IgD-negative memory B cell (primary cell): Measurements from ENCODE around the gene SNRNP70. TPM values are rescaled to one million over a fixed set of nuclear protein-coding genes. Genes with fewer than 3 reads are reported as not detected.

ENCODE experiments used
- H3K27ac Mint-ChIP-seq, 3 donors: one replicate each; pipeline ENCODE4 v1.8.0; 2020 to 2022; ENCODE audit warnings: mild to moderate bottlenecking in 3 of 3, mixed read lengths in 3 of 3, moderate library complexity in 1 of 3
- H3K27me3 Mint-ChIP-seq: one replicate; pipeline ENCODE4 v1.8.0; 2021; ENCODE audit warnings: mixed read lengths
- H3K36me3 Mint-ChIP-seq: one replicate; pipeline ENCODE4 v1.8.0; 2020; ENCODE audit warnings: mild to moderate bottlenecking, mixed read lengths
- H3K4me1 Mint-ChIP-seq, 3 donors: one replicate each; pipeline ENCODE4 v1.8.0; 2020 to 2022; ENCODE audit warnings: mixed read lengths in 3 of 3, mild to moderate bottlenecking in 1 of 3
- H3K4me3 Mint-ChIP-seq, 4 donors: one replicate each; pipeline ENCODE4 v1.8.0; 2020 to 2022; ENCODE audit warnings: mild to moderate bottlenecking in 4 of 4, mixed read lengths in 4 of 4, moderate library complexity in 3 of 4
- H3K9me3 Mint-ChIP-seq, 3 donors: one replicate each; pipeline ENCODE4 v1.8.0; 2020 to 2021; ENCODE audit warnings: mixed read lengths in 3 of 3, mild to moderate bottlenecking in 1 of 3
- polyA plus RNA-seq: library from polyadenylated mRNA; unstranded; fragments of 300-500 nt; fragmentation: Illumina TruSeq; gene quantifications from one replicate; pipeline ENCODE4 v1.2.3, GENCODE V29; 2021

The SNRNP70 gene
- polyA plus RNA-seq, 1 donor from 2014 or later: 67.0 TPM

DNA sequence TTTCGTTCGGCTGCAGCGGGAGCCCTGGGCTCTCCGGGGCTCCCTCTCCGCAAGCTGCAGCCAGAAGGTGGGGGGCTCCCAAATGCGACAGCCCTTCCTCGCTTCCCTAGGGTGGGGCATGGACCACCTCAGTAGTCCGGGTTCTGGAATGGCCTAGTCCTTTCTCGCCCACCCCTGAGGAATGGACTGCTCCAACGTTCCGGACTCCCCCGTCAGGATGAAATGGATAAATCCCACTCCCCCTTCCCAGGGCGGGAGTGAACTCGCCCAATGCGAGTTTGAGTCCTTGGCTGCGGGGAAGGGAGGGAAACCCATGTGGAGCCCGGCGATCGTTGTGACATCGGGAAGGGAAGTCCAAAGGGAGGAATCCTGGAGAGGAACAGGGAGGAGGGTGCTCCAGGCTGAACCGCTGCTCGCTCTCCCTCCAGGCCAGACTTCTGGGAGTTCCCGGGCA is 64.4 kb downstream of the SNRNP70 start:
- no peaks in the 10 kb centered on the region for H3K36me3 Mint-ChIP-seq
- peaks cover 3 to 8% (median 8%) of the 10 kb centered on the region in 3 donors for H3K9me3 Mint-ChIP-seq
- H3K4me3 Mint-ChIP-seq: peak overlapping the region; percentile 67 to 89 (median 84)
- peak overlapping the region in 1 of 3 donors; percentile 86 for H3K27ac Mint-ChIP-seq
- H3K27me3 Mint-ChIP-seq: peaks cover 51% of the 10 kb centered on the region
- H3K4me1 Mint-ChIP-seq: peaks cover 8 to 19% (median 14%) of the 10 kb centered on the region in 3 donors

DNA sequence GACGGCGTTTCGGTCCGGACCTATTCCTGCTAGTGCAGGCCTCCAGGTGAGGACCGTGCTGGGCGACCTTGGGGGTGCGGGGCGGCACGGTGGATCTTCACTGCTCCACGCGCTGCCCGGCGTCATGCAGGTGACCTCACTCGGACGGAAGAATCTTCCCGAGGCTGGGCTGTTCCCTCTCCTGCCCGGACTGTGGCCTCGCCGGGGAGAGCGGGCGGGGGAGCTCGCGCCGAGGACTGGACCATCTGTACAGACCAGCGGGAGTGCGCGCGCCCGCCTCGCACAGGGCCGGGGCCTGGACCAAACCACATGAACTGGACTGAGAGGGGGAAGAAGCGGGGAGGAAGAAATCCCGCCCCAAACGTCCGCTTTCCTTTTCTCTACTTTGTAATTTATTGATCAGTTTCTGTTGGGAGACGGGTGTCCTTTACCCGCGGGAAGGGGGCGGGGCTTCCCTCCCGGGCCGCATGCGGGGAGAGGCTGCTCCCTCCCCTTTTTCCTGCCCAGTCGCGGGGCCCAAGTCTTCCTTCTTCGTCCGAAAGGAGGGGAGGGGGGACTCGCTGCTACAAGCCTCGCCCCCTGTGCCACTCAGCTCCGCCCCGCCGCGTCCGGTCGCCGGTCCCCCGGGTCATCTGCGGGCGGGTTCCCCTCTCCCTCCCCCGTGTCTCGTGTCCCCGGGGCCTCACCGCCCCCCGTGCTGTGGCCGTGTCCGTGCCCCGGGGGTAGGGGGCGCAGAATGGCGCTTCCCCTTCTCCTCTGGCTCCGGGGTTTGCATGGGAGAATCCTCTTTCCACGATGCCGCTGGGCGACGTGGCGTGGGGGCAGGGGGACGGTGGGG is 65.1 kb downstream of the SNRNP70 start:
- H3K27me3 Mint-ChIP-seq: peaks cover 49% of the 10 kb centered on the region
- H3K36me3 Mint-ChIP-seq: no peaks in the 10 kb centered on the region
- peaks cover 8 to 18% (median 12%) of the 10 kb centered on the region in 3 donors for H3K4me1 Mint-ChIP-seq
- peak overlapping the region; percentile 67 to 89 (median 84) for H3K4me3 Mint-ChIP-seq
- H3K9me3 Mint-ChIP-seq: peaks cover 3 to 8% (median 8%) of the 10 kb centered on the region in 3 donors
- H3K27ac Mint-ChIP-seq: no peak overlapping the region

DNA sequence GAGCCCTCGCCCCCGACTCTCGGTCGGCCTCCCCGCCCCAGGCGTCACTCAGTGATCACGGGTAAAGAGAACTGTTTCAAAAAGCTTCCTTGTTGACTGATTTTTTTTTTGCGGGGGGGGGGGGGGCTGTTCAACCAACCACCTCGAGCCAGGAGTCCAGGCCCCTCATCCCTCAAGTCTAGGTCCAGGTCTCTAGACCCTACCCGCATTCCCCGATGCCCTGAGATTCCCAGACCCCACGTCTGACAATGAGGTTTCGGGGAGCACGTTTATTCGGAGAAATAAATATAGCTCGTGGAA is 65.6 kb downstream of the SNRNP70 start:
- Mint-ChIP-seq H3K4me1 (peaks cover 8 to 13% (median 8%) of the 10 kb centered on the region in 3 donors), H3K9me3 (peaks cover 3 to 8% (median 8%) of the 10 kb centered on the region in 3 donors), H3K4me3 (peak overlapping the region; percentile 52 to 89 (median 76)), H3K27ac (no peak overlapping the region), H3K27me3 (peaks cover 45% of the 10 kb centered on the region), H3K36me3 (no peaks in the 10 kb centered on the region)

DNA sequence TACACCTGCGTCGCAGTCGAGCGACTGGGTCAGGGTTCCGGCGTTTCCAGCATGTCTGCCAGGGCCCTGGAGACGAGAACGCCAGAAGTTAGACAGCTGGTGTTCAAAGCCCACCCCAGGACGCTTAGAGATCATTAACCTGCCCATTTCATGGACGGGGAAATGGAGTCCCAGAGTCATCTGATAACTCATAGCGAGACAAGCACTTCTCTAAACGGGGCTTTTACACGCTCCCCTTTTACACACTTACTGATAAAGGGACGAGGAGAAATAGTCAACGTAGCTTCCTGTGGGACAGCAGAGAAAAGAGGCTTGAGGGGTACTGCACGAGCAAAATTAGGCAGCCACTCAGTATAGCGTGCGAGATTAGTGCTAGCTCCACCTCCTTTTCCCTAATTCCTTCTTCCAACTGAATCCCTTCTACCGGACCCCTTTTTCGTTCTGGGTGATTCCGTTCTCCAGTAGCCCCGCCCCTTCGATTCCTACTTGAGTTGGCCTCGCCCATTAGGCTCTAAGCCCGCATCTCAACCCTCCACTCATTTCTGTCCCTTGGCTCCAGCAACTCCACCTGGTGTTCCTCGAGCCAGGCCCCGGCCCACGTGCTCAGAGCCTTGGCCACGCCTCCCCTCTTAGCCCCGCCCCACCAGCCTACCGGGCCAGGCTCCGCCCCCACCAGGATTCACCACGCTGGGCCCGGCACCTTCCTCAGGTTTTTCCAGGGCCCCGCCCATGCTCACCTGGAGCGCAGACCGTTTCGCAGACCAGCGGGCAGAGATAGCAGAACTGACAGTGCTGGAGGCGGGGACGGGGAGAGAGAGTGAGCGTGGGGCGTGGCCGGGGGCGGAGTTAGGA is 66.2 kb downstream of the SNRNP70 start:
- Mint-ChIP-seq H3K9me3 (peaks cover 3 to 8% (median 8%) of the 10 kb centered on the region in 3 donors), H3K4me1 (peaks cover 7 to 12% (median 8%) of the 10 kb centered on the region in 3 donors), H3K27ac (no peak overlapping the region), H3K4me3 (peak overlapping the region; percentile 65 to 87 (median 76)), H3K27me3 (peaks cover 46% of the 10 kb centered on the region), H3K36me3 (no peaks in the 10 kb centered on the region)

DNA sequence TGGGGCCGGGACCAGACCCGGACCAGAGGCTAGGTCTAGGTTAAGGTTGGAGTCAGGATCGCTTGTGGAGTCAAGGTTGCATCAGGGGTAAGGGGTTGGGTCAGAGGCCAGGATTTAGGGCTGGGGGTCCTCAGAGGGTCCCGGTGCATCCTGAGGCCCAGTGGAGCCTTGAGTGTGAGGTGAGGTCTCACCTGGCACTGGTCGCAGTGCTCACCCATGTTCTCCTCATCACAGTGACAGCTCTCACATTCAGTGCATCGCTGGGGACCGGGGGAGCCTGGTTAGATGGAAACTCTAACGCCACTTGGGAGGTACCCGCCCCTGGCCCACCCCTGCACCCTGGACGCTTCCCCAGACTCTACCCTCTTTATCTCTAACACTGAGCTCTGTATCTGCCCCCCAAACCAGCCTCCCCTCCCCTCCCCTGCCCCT is 66.9 kb downstream of the SNRNP70 start:
- H3K27me3 Mint-ChIP-seq: peaks cover 41% of the 10 kb centered on the region
- H3K36me3 Mint-ChIP-seq: no peaks in the 10 kb centered on the region
- no peak overlapping the region for H3K27ac Mint-ChIP-seq
- peaks cover 3 to 8% (median 8%) of the 10 kb centered on the region in 3 donors for H3K9me3 Mint-ChIP-seq
- peak overlapping the region in 3 of 4 donors; percentile 66 to 76 (median 72) for H3K4me3 Mint-ChIP-seq
- peaks cover 7 to 12% (median 8%) of the 10 kb centered on the region in 3 donors for H3K4me1 Mint-ChIP-seq

DNA sequence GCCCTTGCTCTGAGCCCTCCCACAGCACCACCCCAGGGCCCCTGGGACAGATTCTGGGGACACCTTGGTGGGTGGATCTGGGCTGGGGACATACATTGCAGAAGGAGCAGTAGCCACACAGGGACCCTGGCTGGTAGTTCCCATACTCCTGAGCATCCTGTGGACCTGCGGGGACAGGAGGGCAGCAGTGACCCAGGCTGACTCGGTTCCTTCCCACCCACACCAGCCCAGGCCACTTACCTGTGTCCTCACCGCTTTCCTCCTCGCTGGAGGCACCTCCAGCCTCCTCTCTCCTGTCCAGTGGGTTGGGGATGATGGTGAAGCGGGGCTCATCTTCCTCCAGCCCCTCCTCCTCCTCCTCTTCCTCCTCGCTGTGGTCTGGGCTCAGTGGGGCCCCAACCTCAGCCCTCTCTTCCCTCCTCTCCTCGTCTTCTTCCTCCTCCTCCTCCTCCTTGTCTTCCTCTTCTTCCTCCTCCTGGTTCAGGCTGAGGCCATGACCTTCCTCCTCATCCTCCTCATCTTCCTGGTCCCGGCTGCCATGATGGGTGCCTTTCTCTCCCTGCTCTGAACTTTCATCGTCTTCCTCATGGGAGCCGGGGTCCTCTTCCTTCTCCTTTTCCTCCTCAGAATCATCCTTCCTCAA is 68.0 kb downstream of the SNRNP70 start:
- peaks cover 39% of the 10 kb centered on the region for H3K27me3 Mint-ChIP-seq
- H3K9me3 Mint-ChIP-seq: peaks cover 3 to 8% (median 7%) of the 10 kb centered on the region in 3 donors
- H3K27ac Mint-ChIP-seq: peak overlapping the region in 1 of 3 donors; percentile 33
- H3K4me1 Mint-ChIP-seq: peaks cover 9 to 12% (median 10%) of the 10 kb centered on the region in 3 donors
- H3K36me3 Mint-ChIP-seq: no peaks in the 10 kb centered on the region
- peak overlapping the region in 2 of 4 donors; percentile 36 to 69 for H3K4me3 Mint-ChIP-seq

DNA sequence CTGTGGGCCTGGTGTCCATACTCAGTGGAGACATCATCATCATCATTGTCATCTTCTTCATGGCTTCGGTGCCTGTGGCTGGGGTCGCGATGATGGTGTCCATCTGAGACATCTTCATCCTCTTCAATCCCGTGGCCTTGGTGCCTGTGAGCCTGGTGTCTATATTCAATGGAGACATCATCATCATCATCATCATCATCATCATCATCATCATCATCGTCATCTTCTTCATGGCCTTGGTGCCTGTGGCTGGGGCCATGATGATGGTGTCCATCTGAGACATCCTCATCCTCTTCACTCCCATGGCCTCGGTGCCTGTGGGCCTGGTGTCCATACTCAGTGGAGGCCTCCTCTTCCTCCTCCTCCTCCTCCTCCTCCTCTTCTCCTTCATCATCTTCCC is 69.0 kb downstream of the SNRNP70 start:
- Mint-ChIP-seq H3K36me3 (no peaks in the 10 kb centered on the region), H3K27me3 (peaks cover 34% of the 10 kb centered on the region), H3K4me3 (peak overlapping the region in 1 of 4 donors; percentile 36), H3K4me1 (peaks cover 8 to 10% (median 9%) of the 10 kb centered on the region in 3 donors), H3K9me3 (peaks cover 3 to 8% (median 5%) of the 10 kb centered on the region in 3 donors), H3K27ac (peak overlapping the region in 1 of 3 donors; percentile 33)

DNA sequence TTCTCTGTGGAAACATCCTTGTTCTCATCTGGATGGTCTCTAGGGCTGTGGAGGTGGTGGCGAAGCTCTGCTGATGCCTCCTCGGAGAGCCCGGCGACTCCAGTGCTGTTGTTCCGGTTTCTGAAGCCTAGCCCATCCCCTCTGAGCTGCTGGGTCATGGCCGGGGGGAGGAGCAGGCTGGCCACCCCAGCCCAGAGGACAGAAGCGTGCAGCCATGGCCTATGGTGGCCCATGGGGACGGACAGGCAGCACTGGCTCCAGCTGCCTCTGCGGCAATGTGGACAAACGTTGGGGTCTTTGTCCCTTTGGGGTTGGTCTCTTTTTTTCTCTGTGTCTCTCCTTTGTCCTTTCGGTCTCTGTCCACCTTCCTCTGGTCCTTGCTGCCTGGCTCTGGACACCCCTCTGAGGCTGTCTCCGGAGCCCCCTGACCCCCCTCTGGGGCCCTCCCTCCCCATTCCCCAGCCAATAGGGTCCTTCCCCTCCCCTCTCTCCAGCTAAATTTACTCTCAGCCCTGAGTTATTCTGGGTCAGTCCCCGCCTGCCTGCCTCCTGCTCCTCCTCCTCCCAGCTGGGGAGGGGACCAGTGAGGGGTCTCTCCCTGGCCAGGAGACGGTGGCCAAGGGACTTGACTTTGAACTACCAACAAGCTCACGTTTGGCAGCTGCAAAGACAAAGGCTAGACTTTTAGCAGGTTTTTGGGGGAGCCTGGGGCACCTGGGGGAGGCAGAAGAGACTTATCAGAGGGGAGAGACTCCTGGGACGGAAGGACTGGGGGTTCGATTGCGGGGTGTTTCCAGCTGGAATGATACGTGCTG is 70.0 kb downstream of the SNRNP70 start, which contains the start of gene HRC:
Gene HRC (minus strand): TSS at position 392 of the 815 bp plus-strand sequence. CDS start 159 bp downstream, at position 233.
- H3K9me3 Mint-ChIP-seq: peaks cover 3 to 8% (median 5%) of the 10 kb centered on the region in 3 donors
- H3K4me1 Mint-ChIP-seq: peaks cover 7 to 9% (median 8%) of the 10 kb centered on the region in 3 donors
- peak within 1 kb of the TSS in 1 of 3 donors; percentile 33 for H3K27ac Mint-ChIP-seq
- peak within 1 kb of the TSS in 2 of 4 donors; percentile 36 to 39 for H3K4me3 Mint-ChIP-seq
- peaks cover 30% of the 10 kb centered on the region for H3K27me3 Mint-ChIP-seq
- H3K36me3 Mint-ChIP-seq: no peaks in the 10 kb centered on the region

DNA sequence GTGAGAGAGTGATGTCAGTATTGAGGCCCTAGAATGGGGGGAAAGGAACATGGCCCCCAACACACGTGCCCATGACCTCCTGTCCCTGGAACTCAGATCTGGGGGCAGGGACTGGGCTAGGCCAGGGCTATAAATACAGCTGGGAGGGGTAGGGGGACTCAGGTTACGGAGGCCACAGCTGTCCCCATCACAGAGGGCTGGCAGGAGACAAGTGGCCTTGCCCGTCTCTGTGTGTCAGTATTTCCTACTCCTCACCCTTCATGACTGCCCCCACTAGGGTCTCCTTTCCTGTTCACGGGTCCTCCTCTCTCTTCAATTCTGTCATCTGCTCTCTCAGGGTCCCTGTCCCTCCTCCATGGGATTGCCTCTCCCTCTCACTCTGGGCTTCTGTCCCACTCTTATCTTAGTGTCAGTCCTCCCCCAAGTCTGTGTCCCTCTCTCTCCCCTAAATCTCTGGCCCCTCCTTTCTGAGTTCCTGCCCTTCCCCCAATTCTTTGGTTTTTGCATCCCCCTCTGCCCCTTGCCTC is 70.6 kb downstream of the SNRNP70 start:
- H3K4me1 Mint-ChIP-seq: peaks cover 7 to 11% (median 9%) of the 10 kb centered on the region in 3 donors
- H3K36me3 Mint-ChIP-seq: no peaks in the 10 kb centered on the region
- no peak overlapping the region for H3K27ac Mint-ChIP-seq
- peak overlapping the region in 1 of 4 donors; percentile 39 for H3K4me3 Mint-ChIP-seq
- peaks cover 34% of the 10 kb centered on the region for H3K27me3 Mint-ChIP-seq
- peaks cover 3 to 8% (median 5%) of the 10 kb centered on the region in 3 donors for H3K9me3 Mint-ChIP-seq

DNA sequence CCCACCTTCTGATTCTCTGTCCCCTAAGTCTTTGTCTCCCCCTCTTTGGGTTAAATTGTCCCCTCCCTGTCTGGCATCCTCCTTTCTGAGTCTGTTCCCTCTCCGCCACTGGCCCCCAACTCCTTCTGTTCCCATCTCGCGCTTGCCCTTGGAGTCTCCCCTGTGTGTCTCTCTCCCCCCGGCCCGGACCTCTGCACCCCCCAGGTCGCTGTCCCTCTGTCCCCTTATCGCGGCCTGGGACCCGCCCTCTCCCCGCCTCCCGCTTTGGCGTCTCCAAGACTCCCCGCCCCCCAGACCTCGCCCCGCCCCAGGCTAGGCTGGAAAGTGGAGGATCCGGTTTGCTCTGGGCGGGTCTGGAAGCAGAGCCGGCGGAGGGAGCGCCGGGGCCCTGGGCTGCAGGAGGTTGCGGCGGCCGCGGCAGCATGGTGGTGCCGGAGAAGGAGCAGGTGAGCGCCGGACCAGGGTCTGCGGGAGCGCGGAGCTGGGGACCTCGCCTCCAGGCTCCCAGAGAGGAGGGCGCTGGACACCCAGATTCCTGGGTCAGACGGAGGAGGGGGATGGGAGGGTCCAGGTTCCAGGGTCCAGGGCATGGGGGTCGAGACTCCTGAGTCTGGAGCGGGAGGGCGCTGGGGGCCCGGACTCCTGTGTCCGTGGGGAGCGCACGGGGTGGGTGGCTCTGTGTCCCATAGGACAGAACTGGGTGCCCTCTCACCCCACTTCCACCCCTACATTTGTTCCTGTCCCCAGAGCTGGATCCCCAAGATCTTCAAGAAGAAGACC is 72.4 kb downstream of the SNRNP70 start, which contains the start of gene TRPM4:
Gene TRPM4 (plus strand): TSS at position 348 of the 780 bp plus-strand sequence. CDS start 75 bp downstream, at position 423.
- peaks cover 3 to 7% (median 3%) of the 10 kb centered on the region in 3 donors for H3K4me1 Mint-ChIP-seq
- no peaks in the 10 kb centered on the region for H3K36me3 Mint-ChIP-seq
- H3K27ac Mint-ChIP-seq: no peak within 1 kb of the TSS
- H3K9me3 Mint-ChIP-seq: peaks cover 2 to 8% (median 3%) of the 10 kb centered on the region in 3 donors
- peak within 1 kb of the TSS in 2 of 4 donors; percentile 64 to 78 for H3K4me3 Mint-ChIP-seq
- H3K27me3 Mint-ChIP-seq: peaks cover 31% of the 10 kb centered on the region
